Transverse colon (tissue), 4 donors: ENCODE measurements around the gene FBL. TPM values are rescaled to one million over a fixed set of nuclear protein-coding genes. Genes with fewer than 3 reads are reported as not detected.
"Not testable (repeated sequence)": the region's sequence is repeated elsewhere in the genome, so short reads cannot be mapped to it uniquely, and the experiment has no call there.

Source experiments
- DNase-seq: peaks from one replicate; pipeline ENCODE4 v3.0.0-alpha.2; 2019
- H3K27ac ChIP-seq, 4 donors: fragments of 200-600 bp; sonication (generic); 2 replicates each; pipeline ENCODE4 v1.5.1; 2016 to 2018; ENCODE audit warnings: inconsistent platforms in 4 of 4
- H3K27me3 ChIP-seq: fragments of 200-600 bp; sonication (generic); 2 replicates; pipeline ENCODE4 v1.5.1; 2017; ENCODE audit warnings: inconsistent platforms
- H3K36me3 ChIP-seq, 4 donors: fragments of 200-600 bp; sonication (generic); 2 replicates each; pipeline ENCODE4 v1.5.1; 2017 to 2019; ENCODE audit warnings: inconsistent platforms in 4 of 4
- H3K4me1 ChIP-seq, 4 donors: fragments of 200-600 bp; sonication (generic); 2 replicates each; pipeline ENCODE4 v1.5.1; 2017 to 2020; ENCODE audit warnings: inconsistent platforms in 4 of 4
- H3K4me3 ChIP-seq, 4 donors: fragments of 200-600 bp; sonication (generic); 1 replicate in 1 of 4; 2 replicates in 3 of 4; pipeline versions ENCODE4 v1.5.1 to v1.6.1; 2017 to 2019; ENCODE audit warnings: inconsistent platforms in 4 of 4
- H3K9me3 ChIP-seq, 2 donors: fragments of 200-600 bp; sonication (generic); 2 replicates each; pipeline ENCODE4 v1.5.1; 2017 to 2019; ENCODE audit warnings: inconsistent platforms in 2 of 2
- EP300 ChIP-seq: sonication (generic); formaldehyde crosslinking; IDR thresholded peaks from one replicate; pipeline ENCODE4 v1.6.1; 2017; ENCODE audit warnings: antibody characterized with exemption, low read depth
- POLR2A ChIP-seq: fragments of 450-650 bp; IDR thresholded peaks from one replicate; pipeline ENCODE4 v1.6.1; 2016; ENCODE audit warnings: antibody characterized with exemption, mild to moderate bottlenecking, moderate library complexity
- POLR2AphosphoS5 ChIP-seq, 3 donors: sonication (generic); formaldehyde crosslinking; IDR thresholded peaks; one replicate each; pipeline ENCODE4 v1.6.1; 2016; ENCODE audit warnings: antibody characterized with exemption in 3 of 3
- WGBS, 2 donors: methylation state at CpG; one replicate each; pipeline ENCODE4 v1.1.5; 2018; ENCODE audit warnings: low coverage in 1 of 2; 5-methylcytosine and 5-hydroxymethylcytosine counted together
- in situ Hi-C, 4 donors: fragments of 200-750 bp; cut with MboI; loops; one replicate each; pipeline versions ENCODE4 v1.15.0 to v1.15.1; 2017; ENCODE audit warnings: low sequenced_read_pairs in 3 of 4, low pct_ligation_motif_present in 1 of 4, low pct_unique_long_range_greater_than_20kb in 1 of 4
- intact Hi-C: fragments of 100-400 bp; cut with DNase I; formaldehyde crosslinking; loops from one replicate; pipeline ENCODE4 v1.15.1; 2023; ENCODE audit warnings: low total_unique reads
- total RNA-seq, 4 donors: library from RNA; depleted of rRNA; stranded (reverse); fragments of >200 nt; gene quantifications; one replicate each; pipeline ENCODE4 v1.1.0, GENCODE V29; 2016
- TF ChIP-seq, protein P1 (sequence below), 5 experiments: fragments of 200-600 bp in 3 of 5; fragments of 450-650 bp in 2 of 5; sonication (generic) in 3 of 5; IDR thresholded peaks; 1 replicate in 2 of 5; 2 replicates in 3 of 5; pipeline ENCODE4 v1.5.1; 2016 to 2017; ENCODE audit warnings: antibody characterized with exemption in 5 of 5, inconsistent platforms in 3 of 5, mild to moderate bottlenecking in 2 of 5, moderate library complexity in 1 of 5

FBL gene
- total RNA-seq, 4 donors from 2014 or later: 20.6 to 107 (median 62.6) TPM

DNA sequence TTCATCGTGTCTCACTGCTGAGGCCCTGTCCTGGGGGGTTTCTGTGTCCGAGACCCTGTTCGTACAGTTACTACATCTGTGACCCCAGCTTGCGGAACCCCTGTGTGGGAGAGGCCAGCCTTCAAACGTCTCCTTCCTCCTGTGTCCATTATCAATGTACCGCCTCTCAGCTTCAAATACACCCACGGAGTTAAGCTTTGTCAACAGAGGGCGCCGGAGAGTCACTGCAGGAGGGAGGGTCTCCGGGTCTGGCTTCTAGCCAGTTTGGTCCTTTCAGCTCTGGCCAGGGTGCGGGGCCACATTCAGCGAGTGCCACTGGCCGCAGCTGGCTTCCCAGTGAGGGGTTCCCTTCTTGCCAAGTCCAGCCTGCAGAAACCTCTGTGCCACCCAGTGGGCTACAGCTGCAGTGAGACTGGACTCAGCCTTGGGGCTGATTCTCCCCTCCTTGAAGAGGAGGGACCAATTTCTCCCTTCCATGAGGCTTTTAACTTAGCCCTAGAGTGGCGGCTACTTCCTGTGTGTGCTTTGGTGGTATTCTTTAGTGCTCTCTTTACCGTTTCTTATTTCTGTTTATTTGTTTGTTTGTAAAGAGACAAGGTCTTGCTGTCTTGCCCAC lies 35.4 kb upstream of the FBL start:
- intact Hi-C loops, DNase-seq, in situ Hi-C loops: not testable (repeated sequence)

DNA sequence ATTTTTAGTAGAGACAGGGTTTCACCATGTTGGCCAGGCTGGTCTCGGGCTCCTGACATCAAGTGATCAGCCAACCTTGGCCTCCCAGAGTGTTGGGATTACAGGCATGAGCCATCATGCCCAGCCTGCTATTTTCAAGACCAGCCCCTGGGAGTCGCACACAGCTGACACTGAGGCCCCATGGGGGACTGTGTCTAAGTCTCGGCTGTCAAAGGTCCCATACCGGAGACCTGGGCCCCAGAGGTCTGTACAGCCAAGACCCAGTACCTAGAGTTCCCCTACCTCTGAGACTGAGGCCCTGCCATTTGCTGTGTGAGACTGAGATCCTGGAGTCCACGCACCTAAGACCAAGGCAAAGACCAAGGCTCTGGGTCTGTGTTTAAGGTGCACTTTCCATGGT lies 34.1 kb upstream of the FBL start:
- intact Hi-C loops, H3K4me1 ChIP-seq, H3K27me3 ChIP-seq, H3K36me3 ChIP-seq, in situ Hi-C loops, H3K4me3 ChIP-seq, DNase-seq, H3K9me3 ChIP-seq, H3K27ac ChIP-seq: not testable (repeated sequence)
- WGBS, 2 donors: 74% methylated on average over 4 of the region's 5 CpGs; no CpG with 5 or more reads in 1 of the 2 donors
- peak in 1 of 3 donors; percentile 6 for TF ChIP-seq POLR2AphosphoS5 (IDR thresholded peaks at IDR 0.05)

More for the DNA sequence above, 35.4 kb upstream of the FBL start:
- not testable (repeated sequence) for H3K4me3 ChIP-seq, H3K27me3 ChIP-seq, H3K27ac ChIP-seq, H3K4me1 ChIP-seq, H3K36me3 ChIP-seq, H3K9me3 ChIP-seq
- whole genome bisulfite sequencing, 2 donors: 23% methylated on average over 14 of the region's 15 CpGs; no CpG with 5 or more reads in 1 of the 2 donors
- TF ChIP-seq, protein P1, sequence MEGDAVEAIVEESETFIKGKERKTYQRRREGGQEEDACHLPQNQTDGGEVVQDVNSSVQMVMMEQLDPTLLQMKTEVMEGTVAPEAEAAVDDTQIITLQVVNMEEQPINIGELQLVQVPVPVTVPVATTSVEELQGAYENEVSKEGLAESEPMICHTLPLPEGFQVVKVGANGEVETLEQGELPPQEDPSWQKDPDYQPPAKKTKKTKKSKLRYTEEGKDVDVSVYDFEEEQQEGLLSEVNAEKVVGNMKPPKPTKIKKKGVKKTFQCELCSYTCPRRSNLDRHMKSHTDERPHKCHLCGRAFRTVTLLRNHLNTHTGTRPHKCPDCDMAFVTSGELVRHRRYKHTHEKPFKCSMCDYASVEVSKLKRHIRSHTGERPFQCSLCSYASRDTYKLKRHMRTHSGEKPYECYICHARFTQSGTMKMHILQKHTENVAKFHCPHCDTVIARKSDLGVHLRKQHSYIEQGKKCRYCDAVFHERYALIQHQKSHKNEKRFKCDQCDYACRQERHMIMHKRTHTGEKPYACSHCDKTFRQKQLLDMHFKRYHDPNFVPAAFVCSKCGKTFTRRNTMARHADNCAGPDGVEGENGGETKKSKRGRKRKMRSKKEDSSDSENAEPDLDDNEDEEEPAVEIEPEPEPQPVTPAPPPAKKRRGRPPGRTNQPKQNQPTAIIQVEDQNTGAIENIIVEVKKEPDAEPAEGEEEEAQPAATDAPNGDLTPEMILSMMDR (IDR thresholded peaks at IDR 0.05): peak in 2 of 5 experiments; percentile 7 to 13

DNA sequence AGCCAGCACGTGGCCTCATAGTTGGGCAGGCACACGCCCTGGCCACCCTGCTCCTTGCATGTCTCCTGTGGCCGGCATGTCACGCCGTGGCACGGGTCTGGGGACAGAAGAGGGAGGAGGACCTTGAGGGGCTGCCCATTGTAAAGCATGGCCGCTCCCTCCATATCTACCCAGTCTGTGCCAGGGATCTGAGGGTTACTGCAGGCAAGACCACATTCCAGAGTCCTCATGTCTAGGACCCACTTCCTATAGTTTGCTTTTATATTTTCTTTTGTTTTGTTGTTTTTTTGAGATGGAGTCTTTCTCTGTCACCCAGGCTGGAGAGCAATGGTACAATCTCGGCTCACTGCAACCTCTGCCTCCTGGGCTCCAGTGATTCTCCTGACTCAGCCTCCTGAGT lies 33.6 kb upstream of the FBL start:
- WGBS, 2 donors: 86 to 92% methylated on average over 1 to 5 of the region's 8 CpGs
- H3K27me3 ChIP-seq, H3K9me3 ChIP-seq, H3K4me1 ChIP-seq, H3K36me3 ChIP-seq, H3K4me3 ChIP-seq, in situ Hi-C loops, H3K27ac ChIP-seq, intact Hi-C loops, DNase-seq: not testable (repeated sequence)
- TF ChIP-seq POLR2AphosphoS5 (IDR thresholded peaks at IDR 0.05): peak in 1 of 3 donors; percentile 26

DNA sequence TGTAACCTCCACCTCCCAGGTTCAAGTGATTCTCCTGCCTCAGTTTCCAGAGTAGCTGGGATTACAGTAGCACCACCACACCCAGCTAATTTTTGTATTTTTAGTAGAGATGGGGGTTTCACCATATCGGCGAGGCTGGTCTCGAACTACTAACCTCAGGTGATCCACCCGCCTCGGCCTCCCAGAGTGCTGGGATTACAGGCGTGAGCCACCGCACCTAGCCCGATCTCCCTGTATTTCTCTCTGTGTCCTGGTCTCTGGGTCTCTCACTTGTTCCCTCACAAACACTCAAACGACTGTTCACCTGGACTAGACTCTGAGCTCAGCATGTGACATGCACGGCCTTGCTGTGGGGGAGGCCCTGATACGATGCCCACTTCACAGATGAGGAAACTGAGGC lies 32.7 kb upstream of the FBL start:
- 80% methylated on average over 11 of the region's 11 CpGs; no CpG with 5 or more reads in 1 of the 2 donors for WGBS, 2 donors
- H3K4me1 ChIP-seq, H3K9me3 ChIP-seq, H3K4me3 ChIP-seq, DNase-seq, H3K36me3 ChIP-seq, in situ Hi-C loops, H3K27ac ChIP-seq, H3K27me3 ChIP-seq, intact Hi-C loops: not testable (repeated sequence)
- peak in 1 of 3 donors; percentile 52 for TF ChIP-seq POLR2AphosphoS5 (IDR thresholded peaks at IDR 0.05)

DNA sequence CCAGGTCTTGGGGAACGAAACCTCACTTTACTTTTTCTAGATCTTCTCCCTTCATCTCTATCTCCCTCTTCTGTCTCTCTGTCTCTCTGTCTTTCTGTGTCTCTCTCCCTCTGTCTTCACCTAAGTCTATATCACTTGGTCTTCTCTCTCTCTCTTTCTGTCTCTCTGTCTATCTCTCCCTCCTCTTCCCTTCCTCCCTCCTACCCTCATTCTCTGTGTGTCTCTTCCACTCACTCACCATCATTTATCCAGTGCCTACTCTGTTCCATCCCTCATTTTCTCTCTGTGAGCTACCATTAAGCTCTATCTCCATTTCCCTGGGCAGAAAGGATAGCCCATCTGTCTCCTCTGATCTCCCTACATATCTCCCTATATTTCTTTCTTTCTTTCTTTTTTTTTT lies 32.2 kb upstream of the FBL start:
- intact Hi-C loops (no loop called here), in situ Hi-C loops (no loop called here)
- 60 to 84% methylated on average over 1 of the region's 1 CpG for WGBS, 2 donors
- no peak for DNase-seq
- Histone ChIP-seq H3K9me3 (no peaks in the 10 kb centered on the region), H3K4me1 (no peaks in the 10 kb centered on the region), H3K4me3 (no peak overlapping the region), H3K27ac (no peak overlapping the region), H3K36me3 (no peaks in the 10 kb centered on the region), H3K27me3 (peaks cover 3% of the 10 kb centered on the region)
- TF ChIP-seq EP300 (no peak), POLR2AphosphoS5 (IDR thresholded peaks at IDR 0.05) (peak in 1 of 3 donors; percentile 5), POLR2A (peak; percentile 28)

DNA sequence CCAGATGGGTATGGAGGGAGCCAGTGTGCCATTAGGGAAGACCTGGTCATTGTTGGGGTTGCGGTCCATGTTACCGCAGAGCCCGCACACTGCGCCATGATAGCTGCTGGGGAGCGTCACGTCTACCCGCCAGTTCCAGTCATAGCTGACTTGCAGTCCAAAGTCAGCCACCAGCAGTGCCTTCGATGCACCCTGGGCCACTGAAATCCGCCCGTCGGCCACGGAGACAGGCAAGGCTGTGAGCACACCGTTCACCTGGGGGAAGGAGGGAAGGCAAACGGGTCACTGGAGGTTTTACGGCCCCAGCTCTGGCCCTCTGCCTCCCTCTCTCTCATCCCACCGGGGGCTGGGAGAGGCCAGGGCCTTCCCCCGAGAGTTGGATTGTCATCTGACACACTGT lies 31.8 kb upstream of the FBL start:
- intact Hi-C loops, in situ Hi-C loops, H3K9me3 ChIP-seq, H3K27me3 ChIP-seq, H3K4me1 ChIP-seq, DNase-seq, H3K4me3 ChIP-seq, H3K27ac ChIP-seq, H3K36me3 ChIP-seq: not testable (repeated sequence)
- WGBS, 2 donors: 85% methylated on average over 17 of the region's 17 CpGs; no CpG with 5 or more reads in 1 of the 2 donors
- peak in 1 of 3 donors; percentile 15 for TF ChIP-seq POLR2AphosphoS5 (IDR thresholded peaks at IDR 0.05)

DNA sequence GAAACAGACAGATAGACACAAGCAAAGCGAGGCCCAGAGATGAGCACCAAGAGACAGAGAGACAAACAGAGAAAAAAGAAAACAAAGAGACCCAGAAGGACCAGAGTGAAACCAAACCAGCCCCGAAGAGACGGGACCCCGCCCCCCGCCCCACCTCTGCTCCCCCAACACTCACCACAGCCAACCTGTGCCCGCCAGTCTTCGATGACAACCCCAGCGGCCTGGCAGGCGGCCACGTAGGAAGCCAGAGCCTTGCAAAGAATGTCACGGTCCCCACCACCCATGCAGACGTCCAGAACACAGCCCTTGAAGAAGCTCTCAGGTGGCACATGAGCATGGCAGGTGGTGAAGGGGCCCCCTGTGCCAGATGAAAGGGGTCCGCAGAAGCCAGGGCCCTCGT lies 31.3 kb upstream of the FBL start:
- H3K36me3 ChIP-seq, H3K27me3 ChIP-seq, H3K27ac ChIP-seq, H3K9me3 ChIP-seq, DNase-seq, H3K4me1 ChIP-seq, H3K4me3 ChIP-seq, intact Hi-C loops, in situ Hi-C loops: not testable (repeated sequence)
- WGBS, 2 donors: 73% methylated on average over 2 of the region's 14 CpGs; no CpG with 5 or more reads in 1 of the 2 donors

DNA sequence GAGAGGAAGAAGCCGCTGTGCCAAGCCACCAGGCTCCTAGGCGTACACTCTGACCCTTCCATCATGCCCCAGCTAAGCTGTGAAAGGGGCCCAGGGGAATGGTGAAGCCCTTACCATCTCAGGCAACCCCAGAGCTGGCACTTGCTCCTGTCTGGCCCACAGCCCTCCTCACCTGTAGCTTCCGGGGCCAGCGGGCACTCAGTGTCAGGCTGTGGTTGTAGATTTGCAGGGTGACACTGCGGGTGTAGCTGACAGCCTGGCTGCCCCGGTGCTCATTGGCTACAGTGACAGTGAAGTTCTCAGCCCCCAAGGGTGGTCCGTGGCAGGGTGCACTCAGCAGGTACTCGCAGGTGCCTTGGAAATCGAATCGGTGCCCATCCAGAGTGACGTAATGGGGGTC lies 30.3 kb upstream of the FBL start:
- H3K36me3 ChIP-seq, H3K4me1 ChIP-seq, in situ Hi-C loops, H3K4me3 ChIP-seq, H3K27me3 ChIP-seq, intact Hi-C loops, H3K27ac ChIP-seq, DNase-seq, H3K9me3 ChIP-seq: not testable (repeated sequence)
- 93% methylated on average over 2 of the region's 11 CpGs; no CpG with 5 or more reads in 1 of the 2 donors for WGBS, 2 donors

DNA sequence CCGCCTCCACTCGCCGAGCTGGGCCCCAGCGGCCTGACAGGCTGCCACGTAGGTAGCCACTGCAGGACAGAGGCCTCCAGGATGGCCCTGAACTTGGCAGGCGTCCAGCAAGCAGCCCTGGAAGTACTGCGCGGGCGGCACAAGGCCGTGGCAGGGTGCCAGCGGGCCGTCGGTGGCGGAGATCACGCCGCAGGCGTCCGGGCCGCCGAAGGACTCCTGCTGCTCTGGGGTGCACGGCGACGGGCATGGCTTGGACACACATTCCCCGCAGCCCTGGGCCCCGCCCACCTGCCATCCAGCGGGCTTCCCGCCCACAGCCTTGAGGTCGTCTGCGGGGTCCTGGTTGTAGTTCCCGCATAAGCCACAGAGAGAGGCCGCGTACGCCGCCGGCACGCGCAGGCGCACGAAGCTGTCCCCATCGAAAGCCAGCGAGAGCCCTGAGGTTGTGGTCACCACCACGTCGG lies 29.3 kb upstream of the FBL start:
- 71% methylated on average over 28 of the region's 43 CpGs; no CpG with 5 or more reads in 1 of the 2 donors for WGBS, 2 donors
- H3K4me1 ChIP-seq, H3K27ac ChIP-seq, intact Hi-C loops, H3K9me3 ChIP-seq, H3K4me3 ChIP-seq, in situ Hi-C loops, DNase-seq, H3K36me3 ChIP-seq, H3K27me3 ChIP-seq: not testable (repeated sequence)
